Activated CD8-positive, alpha-beta memory T cell treated with anti-CD3 and anti-CD28 coated beads, Interleukin-2, amount 50 U/mL, for 1 hour (primary cell): ENCODE measurements around the gene EBF4.
"Not testable (repeated sequence)": the region's sequence is repeated elsewhere in the genome, so short reads cannot be mapped to it uniquely, and the experiment has no call there.

Experiments
- DNase-seq: peaks from one replicate; pipeline ENCODE4 v3.0.0-alpha.2; 2020; ENCODE audit errors: extremely low read depth

The EBF4 gene

GRCh38 chr20:2757969-2758368 is 65.4 kb downstream of the EBF4 start:
- no peak for DNase-seq

DNA sequence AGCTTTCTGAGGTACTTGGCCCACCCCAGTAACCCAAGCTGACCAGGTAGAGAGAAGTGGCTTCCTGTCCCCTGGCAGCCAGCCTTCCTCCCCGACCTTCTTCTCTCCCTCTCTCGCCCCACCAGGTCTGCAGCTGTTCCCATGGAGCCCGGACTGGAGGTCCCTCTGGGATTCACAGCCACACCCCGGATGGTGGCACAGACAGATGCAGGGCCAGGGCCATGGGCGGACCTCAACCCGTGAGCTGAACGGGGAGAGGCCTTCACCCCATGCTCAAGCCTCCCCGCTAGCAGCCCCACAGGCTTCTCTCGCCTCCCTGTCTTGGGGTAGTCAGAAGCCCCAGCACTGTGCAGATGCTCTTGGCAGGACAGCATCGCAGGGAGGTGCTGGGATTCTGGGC is 66.6 kb downstream of the EBF4 start:
- DNase-seq: no peak

- DNase-seq: no peak
Measured at GRCh38 chr20:2759603-2760296, 67.2 kb downstream of the EBF4 start.

- no peak for DNase-seq
Measured at GRCh38 chr20:2760297-2760951, 67.8 kb downstream of the EBF4 start.

GRCh38 chr20:2760952-2761305 is 68.3 kb downstream of the EBF4 start:
- DNase-seq: no peak

GRCh38 chr20:2761885-2762284 is 69.3 kb downstream of the EBF4 start:
- DNase-seq: no peak

DNA sequence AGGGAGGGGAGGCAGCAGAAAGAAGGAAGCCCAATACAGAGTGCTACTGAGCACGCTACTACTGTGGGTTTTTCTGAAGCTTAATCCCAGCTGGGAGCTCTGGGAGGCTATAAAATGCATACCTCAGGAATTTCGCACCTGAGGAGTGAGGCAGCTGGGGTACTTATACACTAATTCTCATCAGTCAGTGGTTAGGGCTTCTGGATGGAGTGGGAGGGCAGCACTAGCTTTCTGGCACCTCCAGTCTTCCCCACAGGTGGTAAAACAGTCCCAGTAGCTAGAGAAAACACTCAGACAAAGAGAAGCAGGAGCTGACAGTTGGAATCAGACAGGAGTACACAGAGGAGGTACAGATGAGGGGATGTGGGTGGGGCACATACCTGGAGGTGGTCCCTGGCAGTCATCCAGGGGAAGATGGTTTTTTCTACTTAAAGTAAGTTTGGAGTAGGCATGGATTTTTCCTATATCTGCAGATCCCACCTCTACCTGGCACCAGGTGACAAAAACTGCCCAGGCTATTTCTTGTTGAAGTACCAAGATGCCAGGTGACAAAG is 70.1 kb downstream of the EBF4 start:
- DNase-seq: no peak

- DNase-seq: no peak
Measured at GRCh38 chr20:2763186-2763585, 70.6 kb downstream of the EBF4 start.

- no peak for DNase-seq
Measured at GRCh38 chr20:2767768-2768631, 75.4 kb downstream of the EBF4 start.

GRCh38 chr20:2768632-2769015 is 76.0 kb downstream of the EBF4 start:
- no peak for DNase-seq

GRCh38 chr20:2770091-2770490 is 77.5 kb downstream of the EBF4 start:
- DNase-seq: not testable (repeated sequence)

DNA sequence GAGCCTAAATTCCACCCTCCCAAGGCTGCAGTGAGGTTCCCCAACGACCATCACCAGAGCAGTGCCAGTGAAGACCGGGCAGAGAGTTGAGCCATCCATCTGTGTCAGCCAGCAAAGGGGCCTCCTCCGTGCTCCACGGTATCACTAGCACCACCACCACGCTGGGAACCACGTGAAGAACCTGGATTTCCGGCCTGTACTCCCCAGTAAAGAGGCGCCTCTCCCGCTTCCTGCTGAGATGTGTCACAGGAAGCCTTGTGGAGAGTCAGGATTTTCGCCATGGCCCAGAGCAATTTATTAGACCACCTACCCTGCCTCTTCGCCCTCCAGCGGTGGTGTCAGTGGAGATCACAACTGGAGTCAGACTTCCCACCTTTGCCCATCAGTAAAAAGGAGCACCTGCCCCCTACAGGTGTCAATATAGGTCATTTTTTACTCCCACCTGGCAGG is 79.1 kb downstream of the EBF4 start:
- DNase-seq: no peak

- DNase-seq: no peak
Measured at GRCh38 chr20:2773812-2774211, 81.2 kb downstream of the EBF4 start.

- DNase-seq: no peak
Measured at GRCh38 chr20:2775139-2775538, 82.6 kb downstream of the EBF4 start.

DNA sequence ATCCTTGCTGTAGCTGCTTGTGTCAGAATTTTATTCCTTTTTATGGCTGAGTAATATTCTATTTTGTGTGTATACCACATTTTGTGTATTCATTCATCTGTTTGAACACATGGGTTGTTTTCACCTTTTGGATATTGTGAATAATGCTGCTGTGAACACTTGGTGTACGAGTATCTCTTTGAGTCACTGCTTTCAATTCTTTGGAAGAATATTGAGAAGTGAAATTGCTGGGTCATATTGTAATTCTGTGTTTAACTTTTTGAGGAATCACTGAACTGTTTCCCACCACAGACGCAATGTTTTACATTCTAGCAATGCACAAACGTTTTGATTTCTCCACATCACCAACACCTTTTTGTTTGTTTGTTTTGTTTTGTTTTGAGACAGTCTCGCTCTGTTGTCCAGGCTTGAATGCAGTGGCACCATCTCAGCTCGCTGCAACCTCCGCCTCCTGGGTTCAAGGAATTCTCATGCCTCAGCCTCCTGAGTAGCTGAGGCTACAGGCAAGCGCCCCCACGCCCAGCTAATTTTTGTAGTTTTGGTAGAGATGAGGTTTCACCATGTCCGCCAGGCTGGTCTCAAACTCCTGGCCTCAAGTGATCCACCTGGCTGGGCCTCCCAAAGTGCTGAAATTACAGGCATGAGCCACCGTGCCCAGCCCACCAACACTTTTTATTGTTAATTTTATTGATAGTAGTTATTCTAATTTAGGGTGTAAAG is 86.2 kb downstream of the EBF4 start:
- no peak for DNase-seq

GRCh38 chr20:2780948-2781347 is 88.4 kb downstream of the EBF4 start:
- DNase-seq: no peak

- no peak for DNase-seq
Measured at GRCh38 chr20:2783908-2784566, 91.5 kb downstream of the EBF4 start.

GRCh38 chr20:2793471-2793870 is 100.9 kb downstream of the EBF4 start:
- DNase-seq: no peak

- DNase-seq: no peak
Measured at GRCh38 chr20:2794202-2794748, 101.7 kb downstream of the EBF4 start.

DNA sequence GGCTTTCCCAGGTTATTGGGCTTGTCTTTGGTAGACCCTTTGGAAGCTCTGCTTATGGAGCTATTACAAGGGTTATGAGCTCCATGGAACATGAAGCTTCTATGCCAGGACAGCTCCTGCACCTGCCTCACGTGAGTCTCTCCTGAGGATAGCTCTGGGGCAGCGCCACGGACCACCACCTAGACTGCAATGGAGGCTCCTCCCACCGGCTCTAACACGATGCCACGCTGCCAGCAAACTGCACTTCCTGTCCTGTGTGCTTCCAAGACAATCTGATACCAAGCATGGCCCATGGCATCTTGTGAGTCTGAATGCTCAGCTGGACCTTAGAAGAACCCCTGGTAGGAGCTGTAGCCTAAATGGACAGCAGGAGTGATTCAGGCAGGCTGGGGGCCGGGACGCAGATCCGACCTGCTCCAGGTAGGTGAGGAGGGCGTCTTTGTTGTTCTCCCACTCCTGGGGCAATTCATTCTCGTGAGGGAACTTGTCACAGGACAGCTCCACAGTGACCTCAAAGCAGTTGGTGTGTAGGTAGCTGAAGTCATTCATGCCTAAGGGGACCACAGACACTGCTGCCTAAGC is 102.4 kb downstream of the EBF4 start:
- no peak for DNase-seq

GRCh38 chr20:2795451-2795850 is 102.9 kb downstream of the EBF4 start:
- no peak for DNase-seq
